22Rv1 (cell line): ENCODE results near the gene KIF17.

Experiments
- H3K27ac ChIP-seq: fragments of 450-650 bp; 2 replicates; pipeline ENCODE4 v1.5.1; 2017
- CTCF ChIP-seq: fragments of 450-650 bp; IDR thresholded peaks from 2 replicates; pipeline ENCODE4 v1.5.1; 2017; ENCODE audit warnings: mild to moderate bottlenecking
- ZFX ChIP-seq: fragments of 450-650 bp; IDR thresholded peaks from 2 replicates; pipeline ENCODE4 v1.6.1; 2017; ENCODE audit warnings: antibody characterized with exemption, borderline replicate concordance

KIF17 gene

GRCh38 chr1:20701446-20701845 lies 16.4 kb downstream of the KIF17 start:
- TF ChIP-seq CTCF: no peak
- TF ChIP-seq ZFX: no peak
- H3K27ac ChIP-seq: no peak overlapping the region

- no peak overlapping the region for H3K27ac ChIP-seq
- no peak for TF ChIP-seq ZFX
- TF ChIP-seq CTCF: no peak
These were observed 17.1 kb downstream of the KIF17 start for GRCh38 chr1:20700636-20701215.

- H3K27ac ChIP-seq: no peak overlapping the region
- TF ChIP-seq ZFX: no peak
- no peak for TF ChIP-seq CTCF
These were observed 18.2 kb downstream of the KIF17 start for GRCh38 chr1:20699558-20699957.

DNA sequence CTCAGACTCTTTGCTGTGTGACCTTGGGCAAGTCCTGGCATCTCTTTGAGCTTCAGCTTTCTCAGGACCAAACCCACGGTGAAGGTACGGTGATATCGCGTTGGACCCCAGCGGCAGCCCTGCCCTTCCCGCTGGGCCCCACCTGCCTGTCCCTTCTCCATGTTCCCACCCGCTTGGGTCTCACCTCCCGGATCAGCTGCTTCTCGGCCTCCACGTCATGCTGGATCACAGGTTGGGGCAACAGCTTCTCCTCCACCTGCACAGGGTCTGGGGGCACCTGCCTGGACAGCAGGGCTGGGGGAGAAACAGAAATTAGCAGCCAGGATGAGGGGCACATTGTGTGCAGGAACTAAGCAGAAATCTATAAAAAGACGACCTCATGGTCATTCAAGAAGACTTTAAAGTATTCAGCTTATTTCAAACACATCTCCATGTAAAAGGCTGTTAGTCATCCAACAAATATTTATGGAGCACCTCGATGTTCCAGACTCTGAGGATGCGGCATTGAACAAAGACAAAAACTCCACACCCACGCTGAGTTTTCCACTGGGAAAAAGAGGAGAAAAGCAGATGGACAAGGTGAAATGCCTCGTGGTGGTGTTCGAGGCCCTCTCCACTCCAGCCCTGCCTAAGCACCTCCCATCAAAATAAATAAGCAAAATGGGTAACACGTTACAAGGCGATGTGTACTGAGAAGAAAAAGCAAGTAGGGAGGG lies 19.5 kb downstream of the KIF17 start:
- TF ChIP-seq ZFX: no peak
- TF ChIP-seq CTCF: no peak
- no peak overlapping the region for H3K27ac ChIP-seq

GRCh38 chr1:20697563-20697962 lies 20.2 kb downstream of the KIF17 start:
- TF ChIP-seq ZFX (no peak), CTCF (no peak)
- no peak overlapping the region for H3K27ac ChIP-seq

GRCh38 chr1:20696397-20697333 lies 21.1 kb downstream of the KIF17 start:
- no peak for TF ChIP-seq ZFX
- TF ChIP-seq CTCF: peak; percentile 95
- peak overlapping the region; percentile 62 for H3K27ac ChIP-seq

DNA sequence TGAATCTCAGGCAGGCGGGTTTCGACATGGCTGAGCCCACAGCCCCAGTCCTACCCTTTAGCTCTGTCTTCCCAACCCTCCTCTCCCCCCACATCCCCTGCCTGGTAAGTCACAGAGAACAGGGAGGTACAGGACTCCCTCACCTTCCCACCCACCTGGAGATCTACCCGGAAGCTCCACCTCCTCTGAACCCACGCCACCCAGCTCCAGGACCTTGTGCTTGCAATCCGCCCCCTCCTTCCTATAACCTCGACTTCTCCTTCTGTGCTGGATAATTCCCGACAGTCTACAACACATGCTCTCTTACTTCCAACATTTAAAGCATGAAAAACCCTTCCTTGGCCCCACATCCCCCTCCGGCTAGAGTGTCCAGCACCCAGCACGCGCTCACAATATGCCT lies 22.3 kb downstream of the KIF17 start:
- H3K27ac ChIP-seq: no peak overlapping the region
- no peak for TF ChIP-seq ZFX
- TF ChIP-seq CTCF: no peak
